Mesenchymal stem cell (in vitro differentiated cells and primary cell): ENCODE results near the gene ZSCAN16.

Source experiments
- DNase-seq: peaks from one replicate; pipeline ENCODE4 v3.0.0-alpha.2; 2013
- H2AFZ ChIP-seq: one replicate; pipeline ENCODE4 v1.6.1; 2013; ENCODE audit warnings: low read depth, mild to moderate bottlenecking, control low read depth, inconsistent platforms, low read length, moderate library complexity
- H2AK5ac ChIP-seq: 2 replicates; pipeline ENCODE4 v1.6.1; 2013; ENCODE audit warnings: low read length, moderate library complexity, mild to moderate bottlenecking, inconsistent platforms; ENCODE audit not compliant: severe bottlenecking
- H2BK120ac ChIP-seq: one replicate; pipeline ENCODE4 v1.6.1; 2013; ENCODE audit warnings: low read depth, mild to moderate bottlenecking, inconsistent platforms, low read length, moderate library complexity
- H2BK12ac ChIP-seq, 2 experiments: one replicate each; pipeline ENCODE4 v1.6.1; 2013; ENCODE audit warnings: inconsistent platforms in 2 of 2, low read length in 2 of 2, mild to moderate bottlenecking in 2 of 2, moderate library complexity in 2 of 2, control low read depth in 1 of 2
- H2BK15ac ChIP-seq: one replicate; pipeline ENCODE4 v1.6.1; 2013; ENCODE audit warnings: mild to moderate bottlenecking, low read depth, inconsistent platforms; ENCODE audit not compliant: poor library complexity, severe bottlenecking
- H2BK5ac ChIP-seq: 2 replicates; pipeline ENCODE4 v1.6.1; 2013; ENCODE audit warnings: low read depth, mild to moderate bottlenecking, low read length, control low read depth, inconsistent platforms; ENCODE audit not compliant: poor library complexity, severe bottlenecking
- H3K14ac ChIP-seq, 2 experiments: one replicate each; pipeline ENCODE4 v1.6.1; 2013; ENCODE audit warnings: inconsistent platforms in 2 of 2, low read length in 2 of 2, control low read depth in 1 of 2, mild to moderate bottlenecking in 1 of 2, moderate library complexity in 1 of 2
- H3K18ac ChIP-seq, 2 experiments: one replicate each; pipeline ENCODE4 v1.6.1; 2013; ENCODE audit warnings: inconsistent platforms in 2 of 2, low read length in 2 of 2, control low read depth in 1 of 2, low read depth in 1 of 2, mild to moderate bottlenecking in 1 of 2
- H3K23ac ChIP-seq, 2 experiments: one replicate each; pipeline ENCODE4 v1.6.1; 2013; ENCODE audit warnings: inconsistent platforms in 2 of 2, low read length in 2 of 2, mild to moderate bottlenecking in 2 of 2, moderate library complexity in 2 of 2, control low read depth in 1 of 2
- H3K27ac ChIP-seq: 2 replicates; pipeline ENCODE4 v1.5.1; 2013; ENCODE audit warnings: mild to moderate bottlenecking, moderate library complexity, low read length, control low read depth, inconsistent platforms; ENCODE audit not compliant: poor library complexity, severe bottlenecking
- H3K27me3 ChIP-seq, 2 experiments: 2 replicates each; pipeline versions ENCODE4 v1.6.1 to v1.7.0; 2013; ENCODE audit warnings: low read length in 2 of 2, mild to moderate bottlenecking in 2 of 2, moderate library complexity in 2 of 2, control low read depth in 1 of 2, inconsistent platforms in 1 of 2; ENCODE audit not compliant: control insufficient read depth in 1 of 2, insufficient read depth in 1 of 2
- H3K36me3 ChIP-seq, 2 experiments: 2 replicates each; pipeline versions ENCODE4 v1.6.1 to v1.7.0; 2013; ENCODE audit warnings: low read length in 2 of 2, control low read depth in 1 of 2, inconsistent platforms in 1 of 2, low read depth in 1 of 2, mild to moderate bottlenecking in 1 of 2; ENCODE audit not compliant: insufficient read depth in 2 of 2, control insufficient read depth in 1 of 2
- H3K4ac ChIP-seq, 2 experiments: one replicate each; pipeline ENCODE4 v1.6.1; 2013; ENCODE audit warnings: inconsistent platforms in 2 of 2, low read length in 2 of 2, mild to moderate bottlenecking in 2 of 2, moderate library complexity in 2 of 2, control low read depth in 1 of 2, low read depth in 1 of 2
- H3K4me1 ChIP-seq: 2 replicates; pipeline ENCODE4 v1.6.1; 2013; ENCODE audit warnings: low read depth, low read length, control low read depth; ENCODE audit not compliant: control insufficient read depth, insufficient read depth
- H3K4me2 ChIP-seq: 2 replicates; pipeline ENCODE4 v1.6.1; 2013; ENCODE audit warnings: low read length, mild to moderate bottlenecking, inconsistent platforms; ENCODE audit not compliant: poor library complexity, severe bottlenecking
- H3K4me3 ChIP-seq, 2 experiments: 2 replicates each; pipeline versions ENCODE4 v1.5.1 to v1.7.0; 2013; ENCODE audit warnings: low read length in 2 of 2, mild to moderate bottlenecking in 2 of 2, control low read depth in 1 of 2, low read depth in 1 of 2; ENCODE audit not compliant: insufficient read depth in 1 of 2
- H3K79me1 ChIP-seq: replicated peaks from 2 replicates; pipeline ENCODE4 v1.6.1; 2013; ENCODE audit warnings: mild to moderate bottlenecking, control low read depth, low read length, inconsistent platforms; ENCODE audit not compliant: poor library complexity, severe bottlenecking
- H3K9ac ChIP-seq: 2 replicates; pipeline ENCODE4 v1.7.0; 2013; ENCODE audit warnings: mild to moderate bottlenecking, low read length, moderate library complexity
- H3K9me3 ChIP-seq: 2 replicates; pipeline ENCODE4 v1.7.0; 2013; ENCODE audit warnings: mild to moderate bottlenecking, low read length; ENCODE audit not compliant: control insufficient read depth
- H4K8ac ChIP-seq: one replicate; pipeline ENCODE4 v1.6.1; 2013; ENCODE audit warnings: inconsistent platforms, mild to moderate bottlenecking, low read length, moderate library complexity
- H4K91ac ChIP-seq: one replicate; pipeline ENCODE4 v1.6.1; 2013; ENCODE audit warnings: mild to moderate bottlenecking, low read length, inconsistent platforms
- WGBS: methylation state at CpG from one replicate; pipeline ENCODE4 v1.1.7; 2013; ENCODE audit warnings: mixed read lengths; 5-methylcytosine and 5-hydroxymethylcytosine counted together

Gene ZSCAN16

GRCh38 chr6:28124971-28125353 is 553 bp downstream of the ZSCAN16 start:
- Histone ChIP-seq H3K36me3 (peaks cover 11 to 49% of the 10 kb centered on the region in 2 experiments), H4K91ac (no peak overlapping the region), H3K27me3 (no peaks in the 10 kb centered on the region), H3K4me1 (peaks cover 4% of the 10 kb centered on the region), H2AFZ (peak overlapping the region; percentile 97), H3K14ac (no peak overlapping the region), H2AK5ac (no peak overlapping the region), H3K4ac (peak overlapping the region in 1 of 2 experiments; percentile 6), H3K9me3 (no peaks in the 10 kb centered on the region), H3K79me1 (peaks cover 27% of the 10 kb centered on the region), H2BK15ac (no peak overlapping the region), H2BK5ac (no peak overlapping the region), H3K27ac (no peak overlapping the region), H2BK12ac (no peak overlapping the region), H3K4me3 (peak overlapping the region; percentile 87 to 93), H3K4me2 (peak overlapping the region; percentile 84), H3K18ac (no peak overlapping the region), H3K23ac (no peak overlapping the region), H4K8ac (peak overlapping the region; percentile 93), H3K9ac (peak overlapping the region; percentile 87), H2BK120ac (no peak overlapping the region)
- WGBS, result 27% methylated on average over 6 of the region's 6 CpGs
- DNase-seq, result no peak

GRCh38 chr6:28125401-28125800 is 992 bp downstream of the ZSCAN16 start:
- 94% methylated on average over 4 of the region's 4 CpGs for WGBS
- H2AK5ac ChIP-seq, result no peak overlapping the region
- H4K91ac ChIP-seq, result no peak overlapping the region

GRCh38 chr6:28134015-28134414 is 9.6 kb downstream of the ZSCAN16 start:
- Histone ChIP-seq H4K8ac (no peak overlapping the region), H4K91ac (no peak overlapping the region), H3K4ac (no peak overlapping the region), H2BK12ac (no peak overlapping the region), H3K4me2 (no peak overlapping the region), H3K14ac (no peak overlapping the region), H2BK5ac (no peak overlapping the region), H3K79me1 (peaks cover 17% of the 10 kb centered on the region), H3K9me3 (no peaks in the 10 kb centered on the region), H3K18ac (no peak overlapping the region), H3K4me1 (peaks cover 1% of the 10 kb centered on the region), H3K27ac (no peak overlapping the region), H2BK15ac (no peak overlapping the region), H3K4me3 (no peak overlapping the region), H3K23ac (no peak overlapping the region), H2AK5ac (no peak overlapping the region), H3K36me3 (peaks cover 10 to 28% of the 10 kb centered on the region in 2 experiments), H2AFZ (no peak overlapping the region), H2BK120ac (peak overlapping the region; percentile 43), H3K27me3 (no peaks in the 10 kb centered on the region), H3K9ac (peak overlapping the region; percentile 7)
- 70% methylated on average over 3 of the region's 3 CpGs for WGBS
- peak; percentile 68 for DNase-seq

More at GRCh38 chr6:28125401-28125800, 992 bp downstream of the ZSCAN16 start:
- H2BK12ac ChIP-seq, result no peak overlapping the region
- peak overlapping the region in 1 of 2 experiments; percentile 93 for H3K4me3 ChIP-seq
- H3K9me3 ChIP-seq, result no peaks in the 10 kb centered on the region
- no peak overlapping the region for H4K8ac ChIP-seq
- H3K27ac ChIP-seq, result no peak overlapping the region
- no peak overlapping the region for H3K4me2 ChIP-seq
- H3K36me3 ChIP-seq, result peaks cover 9 to 49% of the 10 kb centered on the region in 2 experiments
- H3K4ac ChIP-seq, result no peak overlapping the region
- H2BK5ac ChIP-seq, result no peak overlapping the region
- H2BK15ac ChIP-seq, result no peak overlapping the region
- no peak overlapping the region for H3K14ac ChIP-seq
- H2AFZ ChIP-seq, result no peak overlapping the region
- H3K4me1 ChIP-seq, result peaks cover 4% of the 10 kb centered on the region
- H3K27me3 ChIP-seq, result no peaks in the 10 kb centered on the region
- DNase-seq, result no peak
- H3K9ac ChIP-seq, result peak overlapping the region; percentile 87
- peaks cover 27% of the 10 kb centered on the region for H3K79me1 ChIP-seq
- no peak overlapping the region for H3K18ac ChIP-seq
- no peak overlapping the region for H2BK120ac ChIP-seq
- H3K23ac ChIP-seq, result no peak overlapping the region

GRCh38 chr6:28134716-28135115 is 10.3 kb downstream of the ZSCAN16 start:
- no CpG with 5 or more reads among the region's 1 CpG for WGBS
- no peaks in the 10 kb centered on the region for H3K27me3 ChIP-seq
- H2AFZ ChIP-seq, result no peak overlapping the region
- no peak overlapping the region for H4K91ac ChIP-seq
- H3K4ac ChIP-seq, result no peak overlapping the region
- no peak overlapping the region for H3K4me3 ChIP-seq
- H4K8ac ChIP-seq, result no peak overlapping the region
- peak; percentile 11 for DNase-seq
- no peak overlapping the region for H3K27ac ChIP-seq
- no peak overlapping the region for H3K18ac ChIP-seq
- H3K23ac ChIP-seq, result no peak overlapping the region
- H2BK120ac ChIP-seq, result no peak overlapping the region
- H2AK5ac ChIP-seq, result no peak overlapping the region
- H2BK12ac ChIP-seq, result no peak overlapping the region
- no peak overlapping the region for H3K4me2 ChIP-seq
- no peak overlapping the region for H3K14ac ChIP-seq
- peaks cover 10 to 21% of the 10 kb centered on the region in 2 experiments for H3K36me3 ChIP-seq
- H3K79me1 ChIP-seq, result peaks cover 17% of the 10 kb centered on the region
- no peaks in the 10 kb centered on the region for H3K9me3 ChIP-seq
- H2BK5ac ChIP-seq, result no peak overlapping the region
- H2BK15ac ChIP-seq, result no peak overlapping the region
- H3K9ac ChIP-seq, result no peak overlapping the region
- H3K4me1 ChIP-seq, result peaks cover 1% of the 10 kb centered on the region
